ENCODE results near the gene ACIN1.

ACIN1 gene

GRCh38 chr14:23035303-23036144 lies 59.4 kb downstream of the ACIN1 start:
- Histone ChIP-seq H3K9ac (ENCODE audit: low read length) (peak overlapping the region; percentile 91), H3K27ac (ENCODE audit: low read depth, low read length) (peak overlapping the region; percentile 84), H2AFZ (ENCODE audit: low read depth, low read length, severe bottlenecking) (peak overlapping the region; percentile 92), H4K20me1 (ENCODE audit: low read depth, low read length) (no peaks in the 10 kb centered on the region), H3K9me3 (ENCODE audit: insufficient read depth, low read length) (no peaks in the 10 kb centered on the region), H3K36me3 (ENCODE audit: low read length) (peaks cover 6% of the 10 kb centered on the region; the same call in 1 of the 2 replicates), H3K79me2 (ENCODE audit: insufficient read depth, low read length) (peaks cover 25% of the 10 kb centered on the region), H3K9me2 (replicated peaks; ENCODE audit: insufficient read depth, low read length) (no peaks in the 10 kb centered on the region), H3K27me3 (ENCODE audit: low read length) (no peaks in the 10 kb centered on the region), H3K4me2 (ENCODE audit: low read depth, low read length, poor library complexity, severe bottlenecking) (peak overlapping the region; percentile 58), H3K4me3 (ENCODE audit: insufficient read depth, low read length, poor library complexity, severe bottlenecking) (no peak overlapping the region), H3F3A (ENCODE audit: insufficient read depth) (no peaks in the 10 kb centered on the region)
- TF ChIP-seq, protein P1, sequence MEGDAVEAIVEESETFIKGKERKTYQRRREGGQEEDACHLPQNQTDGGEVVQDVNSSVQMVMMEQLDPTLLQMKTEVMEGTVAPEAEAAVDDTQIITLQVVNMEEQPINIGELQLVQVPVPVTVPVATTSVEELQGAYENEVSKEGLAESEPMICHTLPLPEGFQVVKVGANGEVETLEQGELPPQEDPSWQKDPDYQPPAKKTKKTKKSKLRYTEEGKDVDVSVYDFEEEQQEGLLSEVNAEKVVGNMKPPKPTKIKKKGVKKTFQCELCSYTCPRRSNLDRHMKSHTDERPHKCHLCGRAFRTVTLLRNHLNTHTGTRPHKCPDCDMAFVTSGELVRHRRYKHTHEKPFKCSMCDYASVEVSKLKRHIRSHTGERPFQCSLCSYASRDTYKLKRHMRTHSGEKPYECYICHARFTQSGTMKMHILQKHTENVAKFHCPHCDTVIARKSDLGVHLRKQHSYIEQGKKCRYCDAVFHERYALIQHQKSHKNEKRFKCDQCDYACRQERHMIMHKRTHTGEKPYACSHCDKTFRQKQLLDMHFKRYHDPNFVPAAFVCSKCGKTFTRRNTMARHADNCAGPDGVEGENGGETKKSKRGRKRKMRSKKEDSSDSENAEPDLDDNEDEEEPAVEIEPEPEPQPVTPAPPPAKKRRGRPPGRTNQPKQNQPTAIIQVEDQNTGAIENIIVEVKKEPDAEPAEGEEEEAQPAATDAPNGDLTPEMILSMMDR (IDR thresholded peaks at IDR 0.05; ENCODE audit: insufficient read depth, low read length, poor library complexity, severe bottlenecking) = no peak
- TF ChIP-seq EZH2phosphoT487 (conservative IDR thresholded peaks at IDR 0.05; ENCODE audit: low read length) = no peak

- H4K20me1 ChIP-seq (ENCODE audit: low read depth, low read length) = no peaks in the 10 kb centered on the region
- H3F3A ChIP-seq (ENCODE audit: insufficient read depth) = no peaks in the 10 kb centered on the region
- H3K4me3 ChIP-seq (ENCODE audit: insufficient read depth, low read length, poor library complexity, severe bottlenecking) = peak within 1 kb of the TSS; percentile 70
- peaks cover 25% of the 10 kb centered on the region for H3K79me2 ChIP-seq (ENCODE audit: insufficient read depth, low read length)
- no peaks in the 10 kb centered on the region for H3K27me3 ChIP-seq (ENCODE audit: low read length)
- H3K4me2 ChIP-seq (ENCODE audit: low read depth, low read length, poor library complexity, severe bottlenecking) = peak within 1 kb of the TSS; percentile 58
- no peaks in the 10 kb centered on the region for H3K9me3 ChIP-seq (ENCODE audit: insufficient read depth, low read length)
- H2AFZ ChIP-seq (ENCODE audit: low read depth, low read length, severe bottlenecking) = peak within 1 kb of the TSS; percentile 92
- peak within 1 kb of the TSS; percentile 91 for H3K9ac ChIP-seq (ENCODE audit: low read length)
- peaks cover 6% of the 10 kb centered on the region; the same call in 1 of the 2 replicates for H3K36me3 ChIP-seq (ENCODE audit: low read length)
- peak within 1 kb of the TSS; percentile 84 for H3K27ac ChIP-seq (ENCODE audit: low read depth, low read length)
- no peak for TF ChIP-seq EZH2phosphoT487 (conservative IDR thresholded peaks at IDR 0.05; ENCODE audit: low read length)
- TF ChIP-seq, protein P1 (IDR thresholded peaks at IDR 0.05; ENCODE audit: insufficient read depth, low read length, poor library complexity, severe bottlenecking) = no peak
- H3K9me2 ChIP-seq (replicated peaks; ENCODE audit: insufficient read depth, low read length) = no peaks in the 10 kb centered on the region
These were observed 60.2 kb downstream of the ACIN1 start, which contains the start of gene PSMB5 for GRCh38 chr14:23034498-23035302. TSS of gene PSMB5 (minus strand) at chr14:23034900. CDS start at chr14:23034881, 19 bp downstream.

GRCh38 chr14:23033801-23034497 lies 61.0 kb downstream of the ACIN1 start:
- Histone ChIP-seq H3K4me3 (ENCODE audit: insufficient read depth, low read length, poor library complexity, severe bottlenecking) (peak overlapping the region; percentile 70), H3K4me2 (ENCODE audit: low read depth, low read length, poor library complexity, severe bottlenecking) (peak overlapping the region; percentile 58), H3K27me3 (ENCODE audit: low read length) (no peaks in the 10 kb centered on the region), H3K36me3 (ENCODE audit: low read length) (peaks cover 6% of the 10 kb centered on the region; the same call in 1 of the 2 replicates), H3K9me3 (ENCODE audit: insufficient read depth, low read length) (no peaks in the 10 kb centered on the region), H3K9me2 (replicated peaks; ENCODE audit: insufficient read depth, low read length) (no peaks in the 10 kb centered on the region), H3K27ac (ENCODE audit: low read depth, low read length) (peak overlapping the region; percentile 84), H3K9ac (ENCODE audit: low read length) (peak overlapping the region; percentile 91), H3F3A (ENCODE audit: insufficient read depth) (peaks cover 5% of the 10 kb centered on the region; the same call in 1 of the 2 replicates), H2AFZ (ENCODE audit: low read depth, low read length, severe bottlenecking) (peak overlapping the region; percentile 92), H4K20me1 (ENCODE audit: low read depth, low read length) (no peaks in the 10 kb centered on the region), H3K79me2 (ENCODE audit: insufficient read depth, low read length) (peaks cover 31% of the 10 kb centered on the region)
- no peak for TF ChIP-seq EZH2phosphoT487 (conservative IDR thresholded peaks at IDR 0.05; ENCODE audit: low read length)
- TF ChIP-seq, protein P1 (IDR thresholded peaks at IDR 0.05; ENCODE audit: insufficient read depth, low read length, poor library complexity, severe bottlenecking) = no peak
